ENCODE results near the gene LGR6. TPM values are rescaled to one million over a fixed set of nuclear protein-coding genes. Genes with fewer than 3 reads are reported as not detected.
A peak's percentile ranks its signal among the peaks of the same experiment; 100 is the strongest.

LGR6 gene
- total and polyA plus RNA-seq, 2 of the 4 experiments (the other 2 are of a cell fraction) = not detected

- no peaks in the 10 kb centered on the region for H3K36me3 ChIP-seq (ENCODE audit: control insufficient read depth, insufficient read depth, low read length)
- CTCF ChIA-PET = no interaction called here
- no peaks in the 10 kb centered on the region for H3K9me1 ChIP-seq (ENCODE audit: insufficient read depth, low read length)
- H3K4me1 ChIP-seq (ENCODE audit: control insufficient read depth, insufficient read depth, low read length) = peaks cover 1% of the 10 kb centered on the region; the same call in 1 of the 2 replicates
- no peak overlapping the region for H2AK5ac ChIP-seq (ENCODE audit: low read depth, low read length)
- in situ Hi-C loops (cut with MboI; ENCODE audit: low sequenced_read_pairs) = loop anchor here (25.0 kb wide), 1 partner anchor 612 kb away; the partner anchor contains the start of gene NAV1
- no peak overlapping the region for H4K8ac ChIP-seq (ENCODE audit: low read depth in 2 of 2, low read length in 2 of 2)
- H4K5ac ChIP-seq (ENCODE audit: low read depth, low read length) = no peak overlapping the region
- no peak overlapping the region for H2BK5ac ChIP-seq (ENCODE audit: low read depth, low read length, poor library complexity, severe bottlenecking)
- no peak overlapping the region for H3K56ac ChIP-seq (ENCODE audit: extremely low read depth, insufficient read depth, low read length)
- no CpG with 5 or more reads among the region's 4 CpGs for WGBS, 2 experiments (ENCODE audit: extremely low coverage in 2 of 2, insufficient read length in 1 of 2)
- H2BK15ac ChIP-seq (ENCODE audit: low read depth, low read length) = no peak overlapping the region
- no peak overlapping the region for H3K18ac ChIP-seq (ENCODE audit: low read depth, low read length)
- no peak for TF ChIP-seq CEBPB (IDR thresholded peaks at IDR 0.05; ENCODE audit: low read depth, low read length)
- TF ChIP-seq RCOR1 (IDR thresholded peaks at IDR 0.05; ENCODE audit: insufficient replicate concordance, low read length) = no peak
- no peak for TF ChIP-seq MXI1 (IDR thresholded peaks at IDR 0.05; ENCODE audit: borderline replicate concordance, low read depth, low read length)
- TF ChIP-seq RAD21 (IDR thresholded peaks at IDR 0.05; ENCODE audit: low read length) = no peak
- TF ChIP-seq MAFK (IDR thresholded peaks at IDR 0.05; ENCODE audit: low read depth, low read length) = no peak
- TF ChIP-seq POLR2A (IDR thresholded peaks at IDR 0.05; ENCODE audit: low read depth, low read length) = no peak
- TF ChIP-seq NFE2L2 (IDR thresholded peaks at IDR 0.05; ENCODE audit: low read depth, low read length) = no peak
- no peak for TF ChIP-seq MAZ (IDR thresholded peaks at IDR 0.05; ENCODE audit: borderline replicate concordance, low read depth, low read length)
- no peak overlapping the region for H4K91ac ChIP-seq (ENCODE audit: insufficient read depth, low read depth, low read length)
- no peak overlapping the region for H2BK120ac ChIP-seq (ENCODE audit: low read depth, low read length)
- H3K79me1 ChIP-seq (ENCODE audit: low read depth in 1 of 2, low read length in 2 of 2) = peaks cover 0 to 4% of the 10 kb centered on the region in 2 experiments; a peak in 1 of 4 replicates
- no peak overlapping the region for H3K4ac ChIP-seq (ENCODE audit: low read depth, low read length)
- intact Hi-C loops (cut with micrococcal nuclease) = no loop called here
- BruUV-seq (replicated peaks) = no TSS peak
- no peak overlapping the region for H2AK9ac ChIP-seq (replicated peaks; ENCODE audit: low read depth, low read length, poor library complexity)
- H3K23ac ChIP-seq (ENCODE audit: low read depth, low read length) = no peak overlapping the region
- ATAC-seq (ENCODE audit: low read depth) (peak; percentile 31), DNase-seq (peak; percentile 28)
- dilution Hi-C loops (cut with HindIII; ENCODE audit: low sequenced_read_pairs, unreplicated experiment) = no loop called here
- no peak overlapping the region for H3K9ac ChIP-seq (ENCODE audit: low read depth, low read length)
- peaks cover 18% of the 10 kb centered on the region for H3K27me3 ChIP-seq (ENCODE audit: control insufficient read depth, insufficient read depth, low read length)
- H3K27ac ChIP-seq (ENCODE audit: insufficient read depth, low read length) = no peak overlapping the region
- H3K4me3 ChIP-seq (ENCODE audit: insufficient read depth, low read depth, low read length) = no peak overlapping the region
- no peak overlapping the region for H3K14ac ChIP-seq (replicated peaks; ENCODE audit: low read depth, low read length)
- H3K9me3 ChIP-seq (ENCODE audit: control insufficient read depth, insufficient read depth, low read length) = no peaks in the 10 kb centered on the region
- POLR2A ChIA-PET (ENCODE audit: unreplicated experiment) = no interaction called here
- no peak overlapping the region for H3K4me2 ChIP-seq (ENCODE audit: low read depth, low read length)
- no peaks in the 10 kb centered on the region for H4K20me1 ChIP-seq (ENCODE audit: insufficient read depth, low read length)
- no peak overlapping the region for H2AFZ ChIP-seq (replicated peaks; ENCODE audit: low read length, poor library complexity)
- H2BK20ac ChIP-seq (ENCODE audit: low read depth, low read length) = no peak overlapping the region
Observed at GRCh38 chr1:202149566-202149965, 44.0 kb upstream of the LGR6 start.
